ENCODE results near the gene SIL1. TPM values are rescaled to one million over a fixed set of nuclear protein-coding genes. Genes with fewer than 3 reads are reported as not detected.

SIL1 gene
- total and polyA plus RNA-seq, 2 of the 13 experiments (the other 11 are each of a cell fraction or from before 2014, with no cell fraction given), result 26.0 to 30.0 TPM

- Histone ChIP-seq H3K4me1 (ENCODE audit: insufficient read depth, low read length) (no peaks in the 10 kb centered on the region), H3K9ac (ENCODE audit: insufficient read depth, low read depth, low read length) (no peak overlapping the region), H3K4me3 (replicated peaks in 1 of 3; ENCODE audit: insufficient read depth in 1 of 3, low read depth in 2 of 3, low read length in 3 of 3) (no peak overlapping the region), H3K79me2 (ENCODE audit: insufficient read depth, low read length) (no peaks in the 10 kb centered on the region), H3K27me3 (ENCODE audit: control insufficient read depth in 1 of 2, insufficient read depth in 2 of 2, low read length in 2 of 2) (no peaks in the 10 kb centered on the region), H2AFZ (ENCODE audit: low read length) (no peak overlapping the region), H3K4me2 (ENCODE audit: low read depth, low read length) (no peak overlapping the region), H3K27ac (ENCODE audit: extremely low read length, insufficient read depth, low read length) (no peak overlapping the region), H3K36me3 (replicated peaks in 1 of 2; ENCODE audit: control insufficient read depth in 1 of 2, insufficient read depth in 2 of 2, low read length in 2 of 2) (no peaks in the 10 kb centered on the region), H3K9me3 (ENCODE audit: low read length) (no peaks in the 10 kb centered on the region), H4K20me1 (ENCODE audit: insufficient read depth, low read length) (no peaks in the 10 kb centered on the region)
- ATAC-seq (no peak), DNase-seq (ENCODE audit: low spot score) (no peak), FAIRE-seq (no peak)
- CTCF ChIA-PET (ENCODE audit: low intra/inter-chr PET ratio, low total read pairs), result no interaction called here
- TF ChIP-seq, protein P1, sequence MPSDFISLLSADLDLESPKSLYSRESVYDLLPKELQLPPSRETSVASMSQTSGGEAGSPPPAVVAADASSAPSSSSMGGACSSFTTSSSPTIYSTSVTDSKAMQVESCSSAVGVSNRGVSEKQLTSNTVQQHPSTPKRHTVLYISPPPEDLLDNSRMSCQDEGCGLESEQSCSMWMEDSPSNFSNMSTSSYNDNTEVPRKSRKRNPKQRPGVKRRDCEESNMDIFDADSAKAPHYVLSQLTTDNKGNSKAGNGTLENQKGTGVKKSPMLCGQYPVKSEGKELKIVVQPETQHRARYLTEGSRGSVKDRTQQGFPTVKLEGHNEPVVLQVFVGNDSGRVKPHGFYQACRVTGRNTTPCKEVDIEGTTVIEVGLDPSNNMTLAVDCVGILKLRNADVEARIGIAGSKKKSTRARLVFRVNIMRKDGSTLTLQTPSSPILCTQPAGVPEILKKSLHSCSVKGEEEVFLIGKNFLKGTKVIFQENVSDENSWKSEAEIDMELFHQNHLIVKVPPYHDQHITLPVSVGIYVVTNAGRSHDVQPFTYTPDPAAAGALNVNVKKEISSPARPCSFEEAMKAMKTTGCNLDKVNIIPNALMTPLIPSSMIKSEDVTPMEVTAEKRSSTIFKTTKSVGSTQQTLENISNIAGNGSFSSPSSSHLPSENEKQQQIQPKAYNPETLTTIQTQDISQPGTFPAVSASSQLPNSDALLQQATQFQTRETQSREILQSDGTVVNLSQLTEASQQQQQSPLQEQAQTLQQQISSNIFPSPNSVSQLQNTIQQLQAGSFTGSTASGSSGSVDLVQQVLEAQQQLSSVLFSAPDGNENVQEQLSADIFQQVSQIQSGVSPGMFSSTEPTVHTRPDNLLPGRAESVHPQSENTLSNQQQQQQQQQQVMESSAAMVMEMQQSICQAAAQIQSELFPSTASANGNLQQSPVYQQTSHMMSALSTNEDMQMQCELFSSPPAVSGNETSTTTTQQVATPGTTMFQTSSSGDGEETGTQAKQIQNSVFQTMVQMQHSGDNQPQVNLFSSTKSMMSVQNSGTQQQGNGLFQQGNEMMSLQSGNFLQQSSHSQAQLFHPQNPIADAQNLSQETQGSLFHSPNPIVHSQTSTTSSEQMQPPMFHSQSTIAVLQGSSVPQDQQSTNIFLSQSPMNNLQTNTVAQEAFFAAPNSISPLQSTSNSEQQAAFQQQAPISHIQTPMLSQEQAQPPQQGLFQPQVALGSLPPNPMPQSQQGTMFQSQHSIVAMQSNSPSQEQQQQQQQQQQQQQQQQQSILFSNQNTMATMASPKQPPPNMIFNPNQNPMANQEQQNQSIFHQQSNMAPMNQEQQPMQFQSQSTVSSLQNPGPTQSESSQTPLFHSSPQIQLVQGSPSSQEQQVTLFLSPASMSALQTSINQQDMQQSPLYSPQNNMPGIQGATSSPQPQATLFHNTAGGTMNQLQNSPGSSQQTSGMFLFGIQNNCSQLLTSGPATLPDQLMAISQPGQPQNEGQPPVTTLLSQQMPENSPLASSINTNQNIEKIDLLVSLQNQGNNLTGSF (CRISPR knock-in tag; IDR thresholded peaks at IDR 0.05), result no peak
- TF ChIP-seq PRDM10 (CRISPR knock-in tag; IDR thresholded peaks at IDR 0.05; ENCODE audit: low read depth) (no peak), SP4 (CRISPR knock-in tag; IDR thresholded peaks at IDR 0.05) (no peak), ZNF672 (CRISPR knock-in tag; IDR thresholded peaks at IDR 0.05) (no peak)
- TF ChIP-seq, protein P2, sequence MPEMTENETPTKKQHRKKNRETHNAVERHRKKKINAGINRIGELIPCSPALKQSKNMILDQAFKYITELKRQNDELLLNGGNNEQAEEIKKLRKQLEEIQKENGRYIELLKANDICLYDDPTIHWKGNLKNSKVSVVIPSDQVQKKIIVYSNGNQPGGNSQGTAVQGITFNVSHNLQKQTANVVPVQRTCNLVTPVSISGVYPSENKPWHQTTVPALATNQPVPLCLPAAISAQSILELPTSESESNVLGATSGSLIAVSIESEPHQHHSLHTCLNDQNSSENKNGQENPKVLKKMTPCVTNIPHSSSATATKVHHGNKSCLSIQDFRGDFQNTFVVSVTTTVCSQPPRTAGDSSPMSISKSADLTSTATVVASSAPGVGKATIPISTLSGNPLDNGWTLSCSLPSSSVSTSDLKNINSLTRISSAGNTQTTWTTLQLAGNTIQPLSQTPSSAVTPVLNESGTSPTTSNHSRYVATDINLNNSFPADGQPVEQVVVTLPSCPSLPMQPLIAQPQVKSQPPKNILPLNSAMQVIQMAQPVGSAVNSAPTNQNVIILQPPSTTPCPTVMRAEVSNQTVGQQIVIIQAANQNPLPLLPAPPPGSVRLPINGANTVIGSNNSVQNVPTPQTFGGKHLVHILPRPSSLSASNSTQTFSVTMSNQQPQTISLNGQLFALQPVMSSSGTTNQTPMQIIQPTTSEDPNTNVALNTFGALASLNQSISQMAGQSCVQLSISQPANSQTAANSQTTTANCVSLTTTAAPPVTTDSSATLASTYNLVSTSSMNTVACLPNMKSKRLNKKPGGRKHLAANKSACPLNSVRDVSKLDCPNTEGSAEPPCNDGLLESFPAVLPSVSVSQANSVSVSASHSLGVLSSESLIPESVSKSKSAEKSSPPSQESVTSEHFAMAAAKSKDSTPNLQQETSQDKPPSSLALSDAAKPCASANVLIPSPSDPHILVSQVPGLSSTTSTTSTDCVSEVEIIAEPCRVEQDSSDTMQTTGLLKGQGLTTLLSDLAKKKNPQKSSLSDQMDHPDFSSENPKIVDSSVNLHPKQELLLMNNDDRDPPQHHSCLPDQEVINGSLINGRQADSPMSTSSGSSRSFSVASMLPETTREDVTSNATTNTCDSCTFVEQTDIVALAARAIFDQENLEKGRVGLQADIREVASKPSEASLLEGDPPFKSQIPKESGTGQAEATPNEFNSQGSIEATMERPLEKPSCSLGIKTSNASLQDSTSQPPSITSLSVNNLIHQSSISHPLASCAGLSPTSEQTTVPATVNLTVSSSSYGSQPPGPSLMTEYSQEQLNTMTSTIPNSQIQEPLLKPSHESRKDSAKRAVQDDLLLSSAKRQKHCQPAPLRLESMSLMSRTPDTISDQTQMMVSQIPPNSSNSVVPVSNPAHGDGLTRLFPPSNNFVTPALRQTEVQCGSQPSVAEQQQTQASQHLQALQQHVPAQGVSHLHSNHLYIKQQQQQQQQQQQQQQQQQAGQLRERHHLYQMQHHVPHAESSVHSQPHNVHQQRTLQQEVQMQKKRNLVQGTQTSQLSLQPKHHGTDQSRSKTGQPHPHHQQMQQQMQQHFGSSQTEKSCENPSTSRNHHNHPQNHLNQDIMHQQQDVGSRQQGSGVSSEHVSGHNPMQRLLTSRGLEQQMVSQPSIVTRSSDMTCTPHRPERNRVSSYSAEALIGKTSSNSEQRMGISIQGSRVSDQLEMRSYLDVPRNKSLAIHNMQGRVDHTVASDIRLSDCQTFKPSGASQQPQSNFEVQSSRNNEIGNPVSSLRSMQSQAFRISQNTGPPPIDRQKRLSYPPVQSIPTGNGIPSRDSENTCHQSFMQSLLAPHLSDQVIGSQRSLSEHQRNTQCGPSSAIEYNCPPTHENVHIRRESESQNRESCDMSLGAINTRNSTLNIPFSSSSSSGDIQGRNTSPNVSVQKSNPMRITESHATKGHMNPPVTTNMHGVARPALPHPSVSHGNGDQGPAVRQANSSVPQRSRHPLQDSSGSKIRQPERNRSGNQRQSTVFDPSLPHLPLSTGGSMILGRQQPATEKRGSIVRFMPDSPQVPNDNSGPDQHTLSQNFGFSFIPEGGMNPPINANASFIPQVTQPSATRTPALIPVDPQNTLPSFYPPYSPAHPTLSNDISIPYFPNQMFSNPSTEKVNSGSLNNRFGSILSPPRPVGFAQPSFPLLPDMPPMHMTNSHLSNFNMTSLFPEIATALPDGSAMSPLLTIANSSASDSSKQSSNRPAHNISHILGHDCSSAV (CRISPR knock-in tag; IDR thresholded peaks at IDR 0.05; ENCODE audit: borderline replicate concordance), result no peak
- TF ChIP-seq, protein P3, sequence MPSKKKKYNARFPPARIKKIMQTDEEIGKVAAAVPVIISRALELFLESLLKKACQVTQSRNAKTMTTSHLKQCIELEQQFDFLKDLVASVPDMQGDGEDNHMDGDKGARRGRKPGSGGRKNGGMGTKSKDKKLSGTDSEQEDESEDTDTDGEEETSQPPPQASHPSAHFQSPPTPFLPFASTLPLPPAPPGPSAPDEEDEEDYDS (CRISPR knock-in tag; IDR thresholded peaks at IDR 0.05), result no peak
- BruUV-seq (replicated peaks), result no TSS peak
- WGBS (ENCODE audit: low lambda C conversion rate), result 89% methylated on average over 3 of the region's 3 CpGs
- intact Hi-C loops (cut with micrococcal nuclease; ENCODE audit: unreplicated experiment) (no loop called here), in situ Hi-C loops (cut with HindIII; ENCODE audit: extremely low pct_ligation_motif_present, low pct_unique_long_range_greater_than_20kb) (no loop called here)
- POLR2A ChIA-PET, result no interaction called here
These were observed 146.8 kb downstream of the SIL1 start for GRCh38 chr5:139051392-139051791.
